Stimulated activated CD8-positive, alpha-beta memory T cell treated with anti-CD3 and anti-CD28 coated beads, Interleukin-4, amount 100 ng/mL, for 24 hours (primary cell): ENCODE measurements around the gene PHTF2.

Source experiments
- DNase-seq: peaks from one replicate; pipeline ENCODE4 v3.0.0-alpha.2; 2020; ENCODE audit warnings: low read depth

Gene PHTF2

GRCh38 chr7:77931841-77932240, 133.3 kb downstream of the PHTF2 start:
- no peak for DNase-seq

- DNase-seq, result no peak
Observed at GRCh38 chr7:77933394-77933793, 134.8 kb downstream of the PHTF2 start.

GRCh38 chr7:77935652-77936348, 137.2 kb downstream of the PHTF2 start:
- DNase-seq, result no peak

GRCh38 chr7:77940647-77941046, 142.1 kb downstream of the PHTF2 start:
- DNase-seq, result no peak

GRCh38 chr7:77942431-77942830, 143.9 kb downstream of the PHTF2 start:
- DNase-seq, result no peak

GRCh38 chr7:77944183-77945182, 145.9 kb downstream of the PHTF2 start:
- DNase-seq, result no peak

GRCh38 chr7:77950548-77950947, 152.0 kb downstream of the PHTF2 start:
- no peak for DNase-seq

GRCh38 chr7:77954773-77955555, 156.4 kb downstream of the PHTF2 start:
- DNase-seq, result no peak

- no peak for DNase-seq
Observed at GRCh38 chr7:77958436-77958835, 159.9 kb downstream of the PHTF2 start.

- DNase-seq, result no peak
Observed at GRCh38 chr7:77959080-77959479, 160.5 kb downstream of the PHTF2 start.

GRCh38 chr7:77960336-77960735, 161.8 kb downstream of the PHTF2 start:
- DNase-seq, result no peak

- no peak for DNase-seq
Observed at GRCh38 chr7:77967429-77967828, 168.9 kb downstream of the PHTF2 start.

- DNase-seq, result no peak
Observed at GRCh38 chr7:77971726-77972125, 173.2 kb downstream of the PHTF2 start.

- no peak for DNase-seq
Observed at GRCh38 chr7:77975672-77976480, 177.3 kb downstream of the PHTF2 start.

GRCh38 chr7:77979219-77979618, 180.6 kb downstream of the PHTF2 start:
- DNase-seq, result no peak

- no peak for DNase-seq
Observed at GRCh38 chr7:77980087-77980713, 181.6 kb downstream of the PHTF2 start.

- no peak for DNase-seq
Observed at GRCh38 chr7:77982926-77983550, 184.5 kb downstream of the PHTF2 start.

GRCh38 chr7:77983973-77984372, 185.4 kb downstream of the PHTF2 start:
- DNase-seq, result no peak

- no peak for DNase-seq
Observed at GRCh38 chr7:77985232-77985973, 186.8 kb downstream of the PHTF2 start.

GRCh38 chr7:77985974-77986339, 187.4 kb downstream of the PHTF2 start:
- no peak for DNase-seq
